Epithelial cell of proximal tubule (primary cell): ENCODE results near the gene CYP1A1. TPM values are rescaled to one million over a fixed set of nuclear protein-coding genes. Genes with fewer than 3 reads are reported as not detected.

ENCODE experiments used
- DNase-seq: peaks from one replicate; pipeline ENCODE4 v3.0.0-alpha.2; 2011; ENCODE audit warnings: low read depth
- H3K4me3 ChIP-seq: 2 replicates; pipeline ENCODE4 v1.5.1; 2011; ENCODE audit warnings: low read depth, mild to moderate bottlenecking, low read length
- total RNA-seq: library from RNA; depleted of rRNA; stranded (reverse); fragments of >200 nt; gene quantifications from 2 replicates; pipeline ENCODE4 v1.2.3, GENCODE V29; 2015
- TF ChIP-seq, protein P1 (sequence below): conservative IDR thresholded peaks from 2 replicates; pipeline ENCODE4 v1.5.1; 2012; ENCODE audit warnings: low read depth, mild to moderate bottlenecking, low read length

Gene CYP1A1
- total RNA-seq, 1 donor from 2014 or later, result 0.52 TPM

DNA sequence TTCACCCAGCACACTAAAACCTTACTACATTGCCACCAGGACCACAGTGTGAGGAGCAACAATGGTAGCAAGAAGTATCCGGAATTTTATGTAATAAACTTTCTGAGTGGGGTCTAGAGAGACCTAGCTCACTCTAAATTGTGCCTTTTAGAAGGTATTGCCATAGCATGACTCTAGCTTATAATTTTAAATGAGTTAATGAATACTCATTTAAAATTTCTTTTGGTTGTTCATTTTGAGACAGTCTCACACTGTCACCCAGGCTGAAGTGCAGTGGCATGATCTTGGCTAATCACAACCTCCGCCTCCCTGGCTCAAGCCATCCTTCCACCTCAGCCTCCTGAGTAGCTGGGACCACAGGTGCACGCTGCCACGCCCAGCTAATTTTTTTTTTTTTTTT is 55.7 kb downstream of the CYP1A1 start:
- TF ChIP-seq, protein P1, sequence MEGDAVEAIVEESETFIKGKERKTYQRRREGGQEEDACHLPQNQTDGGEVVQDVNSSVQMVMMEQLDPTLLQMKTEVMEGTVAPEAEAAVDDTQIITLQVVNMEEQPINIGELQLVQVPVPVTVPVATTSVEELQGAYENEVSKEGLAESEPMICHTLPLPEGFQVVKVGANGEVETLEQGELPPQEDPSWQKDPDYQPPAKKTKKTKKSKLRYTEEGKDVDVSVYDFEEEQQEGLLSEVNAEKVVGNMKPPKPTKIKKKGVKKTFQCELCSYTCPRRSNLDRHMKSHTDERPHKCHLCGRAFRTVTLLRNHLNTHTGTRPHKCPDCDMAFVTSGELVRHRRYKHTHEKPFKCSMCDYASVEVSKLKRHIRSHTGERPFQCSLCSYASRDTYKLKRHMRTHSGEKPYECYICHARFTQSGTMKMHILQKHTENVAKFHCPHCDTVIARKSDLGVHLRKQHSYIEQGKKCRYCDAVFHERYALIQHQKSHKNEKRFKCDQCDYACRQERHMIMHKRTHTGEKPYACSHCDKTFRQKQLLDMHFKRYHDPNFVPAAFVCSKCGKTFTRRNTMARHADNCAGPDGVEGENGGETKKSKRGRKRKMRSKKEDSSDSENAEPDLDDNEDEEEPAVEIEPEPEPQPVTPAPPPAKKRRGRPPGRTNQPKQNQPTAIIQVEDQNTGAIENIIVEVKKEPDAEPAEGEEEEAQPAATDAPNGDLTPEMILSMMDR, result no peak
- H3K4me3 ChIP-seq, result no peak overlapping the region
- no peak for DNase-seq

Other genes starting within 250 kb of the CYP1A1 start
- 13.3 and 22.4 TPM in 2 replicates for gene ARID3B, start 184.3 kb downstream of the CYP1A1 start, total RNA-seq
- 82.6 and 102 TPM in 2 replicates for gene CLK3, start 109.7 kb downstream of the CYP1A1 start, total RNA-seq
- 11.0 and 12.8 TPM in 2 replicates for gene EDC3, start 29.5 kb downstream of the CYP1A1 start, total RNA-seq
- not detected in 2 replicates for gene CYP1A2, start 23.3 kb upstream of the CYP1A1 start, total RNA-seq
- 28.4 and 35.2 TPM in 2 replicates for gene CSK, start 56.6 kb upstream of the CYP1A1 start, total RNA-seq
- gene LMAN1L, start 87.3 kb upstream of the CYP1A1 start, total RNA-seq, result not detected in 2 replicates
- not detected in 2 replicates for gene CPLX3, start 101.1 kb upstream of the CYP1A1 start, total RNA-seq
- 19.7 and 20.2 TPM in 2 replicates for gene ULK3, start 117.6 kb upstream of the CYP1A1 start, total RNA-seq
- gene SCAMP2, start 147.8 kb upstream of the CYP1A1 start, total RNA-seq, result 39.3 and 58.9 TPM in 2 replicates
- 64.2 and 66.1 TPM in 2 replicates for gene MPI, start 164.5 kb upstream of the CYP1A1 start, total RNA-seq
- gene FAM219B, start 181.3 kb upstream of the CYP1A1 start, total RNA-seq, result 21.5 and 36.3 TPM in 2 replicates
- 123 and 219 TPM in 2 replicates for gene COX5A, start 212.5 kb upstream of the CYP1A1 start, total RNA-seq
- gene RPP25, start 231.2 kb upstream of the CYP1A1 start, total RNA-seq, result 6.1 and 9.0 TPM in 2 replicates